Naive thymus-derived CD4-positive, alpha-beta T cell (primary cell): ENCODE results near the gene TIAM1. TPM values are rescaled to one million over a fixed set of nuclear protein-coding genes. Genes with fewer than 3 reads are reported as not detected.
A peak's percentile ranks its signal among the peaks of the same experiment; 100 is the strongest.

Experiments
- ATAC-seq: fragments of 150-1000 bp; cut with Tn5 transposase; 2 replicates; pipeline ENCODE4 v1.10.0; 2021; ENCODE audit warnings: mild to moderate bottlenecking, moderate library complexity
- CTCF ChIA-PET: fragments of 350-600 bp; sonication (Branson Sonifier 250); formaldehyde crosslinking; loops from one replicate; lab custom pipeline; 2021; ENCODE audit warnings: antibody characterized with exemption; lab: Charles Lee
- POLR2A ChIA-PET: fragments of 350-600 bp; sonication (Branson Sonifier 250); formaldehyde crosslinking; loops from one replicate; lab custom pipeline; 2021; ENCODE audit warnings: antibody characterized with exemption, inconsistent platforms; lab: Charles Lee
- DNase-seq, 9 donors: peaks; one replicate each; pipeline versions ENCODE4 v3.0.0 to v3.0.0-alpha.2; 2020 to 2022; ENCODE audit warnings: mixed read lengths in 1 of 9
- H3K27ac ChIP-seq: one replicate; pipeline ENCODE4 v1.7.0; 2013; ENCODE audit warnings: mild to moderate bottlenecking, low read depth, low read length, moderate library complexity
- H3K27me3 ChIP-seq, 2 donors: one replicate each; pipeline ENCODE4 v1.7.0; 2013; ENCODE audit warnings: low read length in 2 of 2, mild to moderate bottlenecking in 2 of 2, moderate library complexity in 2 of 2; ENCODE audit not compliant: control insufficient read depth in 2 of 2, insufficient read depth in 2 of 2
- H3K36me3 ChIP-seq, 3 experiments: 1 replicate in 2 of 3; 2 replicates in 1 of 3; pipeline ENCODE4 v1.7.0; 2013; ENCODE audit warnings: low read length in 3 of 3, mild to moderate bottlenecking in 3 of 3, moderate library complexity in 1 of 3; ENCODE audit not compliant: insufficient read depth in 3 of 3, control insufficient read depth in 2 of 3
- H3K4me1 ChIP-seq, 2 donors: one replicate each; pipeline ENCODE4 v1.7.0; 2013; ENCODE audit warnings: low read length in 2 of 2, mild to moderate bottlenecking in 2 of 2, moderate library complexity in 1 of 2; ENCODE audit not compliant: control insufficient read depth in 2 of 2, insufficient read depth in 2 of 2
- H3K4me3 ChIP-seq: 2 replicates; pipeline ENCODE4 v1.7.0; 2013; ENCODE audit warnings: mild to moderate bottlenecking, low read length
- H3K9me3 ChIP-seq, 3 experiments: 1 replicate in 2 of 3; 2 replicates in 1 of 3; pipeline ENCODE4 v1.7.0; 2013; ENCODE audit warnings: low read length in 3 of 3; ENCODE audit not compliant: control insufficient read depth in 2 of 3
- H3K27ac Mint-ChIP-seq, 9 donors: one replicate each; pipeline ENCODE4 v1.8.0; 2020 to 2022; ENCODE audit warnings: mixed read lengths in 9 of 9, mild to moderate bottlenecking in 8 of 9, moderate library complexity in 5 of 9, inconsistent platforms in 2 of 9
- H3K27me3 Mint-ChIP-seq, 5 donors: one replicate each; pipeline ENCODE4 v1.8.0; 2021 to 2022; ENCODE audit warnings: mixed read lengths in 5 of 5, mild to moderate bottlenecking in 1 of 5
- H3K36me3 Mint-ChIP-seq, 5 donors: one replicate each; pipeline ENCODE4 v1.8.0; 2020 to 2022; ENCODE audit warnings: mixed read lengths in 5 of 5, mild to moderate bottlenecking in 3 of 5, inconsistent platforms in 1 of 5
- H3K4me1 Mint-ChIP-seq, 7 donors: one replicate each; pipeline ENCODE4 v1.8.0; 2020 to 2022; ENCODE audit warnings: mixed read lengths in 7 of 7, mild to moderate bottlenecking in 3 of 7, inconsistent platforms in 1 of 7
- H3K4me3 Mint-ChIP-seq, 10 donors: one replicate each; pipeline ENCODE4 v1.8.0; 2020 to 2022; ENCODE audit warnings: mild to moderate bottlenecking in 10 of 10, mixed read lengths in 10 of 10, moderate library complexity in 6 of 10, inconsistent platforms in 2 of 10
- H3K9me3 Mint-ChIP-seq, 11 donors: one replicate each; pipeline ENCODE4 v1.8.0; 2020 to 2022; ENCODE audit warnings: mixed read lengths in 11 of 11, mild to moderate bottlenecking in 4 of 11, inconsistent platforms in 1 of 11, moderate library complexity in 1 of 11
- intact Hi-C, 2 donors: fragments of 100-400 bp; cut with micrococcal nuclease; formaldehyde crosslinking; loops; one replicate each; pipeline ENCODE4 v1.15.1; 2023
- polyA plus RNA-seq, 2 donors: library from polyadenylated mRNA; unstranded; fragments of 300-500 nt; fragmentation: Illumina TruSeq; gene quantifications; one replicate each; pipeline ENCODE4 v1.2.3, GENCODE V29; 2021
- total RNA-seq, 6 experiments: library from RNA in 5 of 6; stranded (reverse) in 5 of 6; gene quantifications; 1 replicate in 5 of 6; 2 replicates in 1 of 6; pipeline ENCODE4 v1.2.3 and lab custom pipeline; 2021 to 2026

Gene TIAM1
- total and polyA plus RNA-seq, 7 experiments from 2014 or later = 24.8 to 103 (median 73.9) TPM

GRCh38 chr21:31087639-31088473 lies 256.2 kb downstream of the TIAM1 start:
- peak overlapping the region in 6 of 10 donors; percentile 10 to 60 (median 44) for H3K4me3 Mint-ChIP-seq
- peaks cover 0 to 2% (median 0%) of the 10 kb centered on the region in 11 donors for H3K9me3 Mint-ChIP-seq
- no peaks in the 10 kb centered on the region for H3K27me3 ChIP-seq
- CTCF ChIA-PET = interaction anchor here (0.8 to 0.9 kb wide), 2 partner anchors 10 to 1043 kb away, joined by 4 read pairs; no protein-coding TSS in a partner anchor
- no peak overlapping the region for H3K4me3 ChIP-seq
- H3K4me1 ChIP-seq = no peaks in the 10 kb centered on the region
- H3K36me3 ChIP-seq = no peaks in the 10 kb centered on the region
- H3K36me3 Mint-ChIP-seq = no peaks in the 10 kb centered on the region
- no peak overlapping the region for H3K27ac ChIP-seq
- intact Hi-C loops = loop anchor here (2.0 to 5.0 kb wide), 3 partner anchors 583 to 1996 kb away; no protein-coding TSS in a partner anchor
- H3K9me3 ChIP-seq = no peaks in the 10 kb centered on the region
- no peak for DNase-seq
- ATAC-seq = no peak
- peaks cover 0 to 36% (median 4%) of the 10 kb centered on the region in 5 donors for H3K27me3 Mint-ChIP-seq
- POLR2A ChIA-PET = no interaction called here
- H3K4me1 Mint-ChIP-seq = peaks cover 0 to 17% (median 9%) of the 10 kb centered on the region in 7 donors
- peak overlapping the region in 1 of 9 donors; percentile 39 for H3K27ac Mint-ChIP-seq

GRCh38 chr21:31084689-31085088 lies 259.4 kb downstream of the TIAM1 start:
- peaks cover 0 to 17% (median 8%) of the 10 kb centered on the region in 7 donors for H3K4me1 Mint-ChIP-seq
- no peak overlapping the region for H3K4me3 Mint-ChIP-seq
- intact Hi-C loops = loop anchor here in 1 of 2 donors (5.0 kb wide), 1 partner anchor 1992 kb away; no protein-coding TSS in a partner anchor
- H3K27ac Mint-ChIP-seq = no peak overlapping the region
- no peaks in the 10 kb centered on the region for H3K27me3 ChIP-seq
- H3K9me3 Mint-ChIP-seq = peaks cover 0 to 2% (median 0%) of the 10 kb centered on the region in 11 donors
- POLR2A ChIA-PET = no interaction called here
- H3K27ac ChIP-seq = no peak overlapping the region
- H3K4me3 ChIP-seq = no peak overlapping the region
- no peaks in the 10 kb centered on the region for H3K9me3 ChIP-seq
- H3K27me3 Mint-ChIP-seq = peaks cover 0 to 17% (median 0%) of the 10 kb centered on the region in 5 donors
- no peaks in the 10 kb centered on the region for H3K36me3 Mint-ChIP-seq
- H3K4me1 ChIP-seq = no peaks in the 10 kb centered on the region
- DNase-seq (no peak), ATAC-seq (no peak)
- CTCF ChIA-PET = interaction anchor here (1.2 kb wide), 1 partner anchor 1040 kb away, joined by 3 read pairs; no protein-coding TSS in a partner anchor
- no peaks in the 10 kb centered on the region for H3K36me3 ChIP-seq

DNA sequence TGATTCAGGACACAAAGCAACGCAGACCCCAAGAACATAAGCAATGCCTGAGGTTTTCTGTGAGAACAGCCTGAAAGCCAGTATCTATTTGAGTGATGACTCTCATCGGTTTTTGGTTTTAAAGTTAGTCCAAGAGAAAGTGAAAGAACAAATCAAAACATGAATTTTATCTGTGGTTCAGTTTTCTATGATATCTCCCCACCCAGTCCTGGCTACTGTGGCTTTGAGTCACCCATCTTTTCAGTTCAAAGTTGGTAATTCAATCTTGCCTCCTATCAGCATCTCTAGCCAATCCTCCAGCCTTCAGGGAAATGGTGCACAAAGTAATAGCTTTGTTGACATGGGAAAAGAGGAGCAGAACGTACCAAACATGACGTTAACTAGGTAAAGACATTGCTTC lies 265.3 kb downstream of the TIAM1 start:
- Histone ChIP-seq H3K27ac (no peak overlapping the region), H3K9me3 (no peaks in the 10 kb centered on the region), H3K36me3 (no peaks in the 10 kb centered on the region), H3K4me3 (no peak overlapping the region), H3K4me1 (no peaks in the 10 kb centered on the region), H3K27me3 (no peaks in the 10 kb centered on the region)
- Mint-ChIP-seq H3K4me1 (peaks cover 0 to 10% (median 0%) of the 10 kb centered on the region in 7 donors), H3K9me3 (no peaks in the 10 kb centered on the region), H3K27me3 (peaks cover 0 to 10% (median 4%) of the 10 kb centered on the region in 5 donors), H3K4me3 (no peak overlapping the region), H3K27ac (no peak overlapping the region), H3K36me3 (no peaks in the 10 kb centered on the region)
- intact Hi-C loops = no loop called here
- ChIA-PET POLR2A (no interaction called here), CTCF (interaction anchor here (0.6 to 0.7 kb wide), 2 partner anchors 737 to 741 kb away, joined by 3 read pairs; partner anchors contain the start of gene KRTAP27-1)
- DNase-seq (no peak), ATAC-seq (no peak)

- no peak overlapping the region for H3K4me3 Mint-ChIP-seq
- H3K4me1 Mint-ChIP-seq = peaks cover 0 to 10% (median 0%) of the 10 kb centered on the region in 7 donors
- Histone ChIP-seq H3K4me3 (no peak overlapping the region), H3K36me3 (no peaks in the 10 kb centered on the region), H3K27me3 (no peaks in the 10 kb centered on the region), H3K4me1 (no peaks in the 10 kb centered on the region), H3K9me3 (no peaks in the 10 kb centered on the region), H3K27ac (no peak overlapping the region)
- CTCF ChIA-PET = no interaction called here
- no peak overlapping the region for H3K27ac Mint-ChIP-seq
- intact Hi-C loops = no loop called here
- no peaks in the 10 kb centered on the region for H3K9me3 Mint-ChIP-seq
- H3K36me3 Mint-ChIP-seq = no peaks in the 10 kb centered on the region
- peaks cover 0 to 14% (median 4%) of the 10 kb centered on the region in 5 donors for H3K27me3 Mint-ChIP-seq
- POLR2A ChIA-PET = no interaction called here
- ATAC-seq = no peak
- no peak for DNase-seq
Measured at GRCh38 chr21:31078216-31078615, 265.8 kb downstream of the TIAM1 start.

GRCh38 chr21:31075848-31076247 lies 268.2 kb downstream of the TIAM1 start:
- Mint-ChIP-seq H3K36me3 (no peaks in the 10 kb centered on the region), H3K4me3 (no peak overlapping the region), H3K27me3 (peaks cover 0 to 23% (median 9%) of the 10 kb centered on the region in 5 donors), H3K9me3 (no peaks in the 10 kb centered on the region), H3K27ac (no peak overlapping the region), H3K4me1 (peaks cover 0 to 11% (median 0%) of the 10 kb centered on the region in 7 donors)
- H3K9me3 ChIP-seq = no peaks in the 10 kb centered on the region
- H3K36me3 ChIP-seq = no peaks in the 10 kb centered on the region
- CTCF ChIA-PET = interaction anchor here (1.3 kb wide), 1 partner anchor 10 kb away, joined by 5 read pairs; no protein-coding TSS in a partner anchor
- no peak for ATAC-seq
- no peak overlapping the region for H3K4me3 ChIP-seq
- POLR2A ChIA-PET = interaction anchor here (0.6 kb wide), 1 partner anchor 236 kb away, joined by 3 read pairs; no protein-coding TSS in a partner anchor
- no peaks in the 10 kb centered on the region for H3K4me1 ChIP-seq
- H3K27me3 ChIP-seq = no peaks in the 10 kb centered on the region
- intact Hi-C loops = no loop called here
- no peak for DNase-seq
- H3K27ac ChIP-seq = no peak overlapping the region

DNA sequence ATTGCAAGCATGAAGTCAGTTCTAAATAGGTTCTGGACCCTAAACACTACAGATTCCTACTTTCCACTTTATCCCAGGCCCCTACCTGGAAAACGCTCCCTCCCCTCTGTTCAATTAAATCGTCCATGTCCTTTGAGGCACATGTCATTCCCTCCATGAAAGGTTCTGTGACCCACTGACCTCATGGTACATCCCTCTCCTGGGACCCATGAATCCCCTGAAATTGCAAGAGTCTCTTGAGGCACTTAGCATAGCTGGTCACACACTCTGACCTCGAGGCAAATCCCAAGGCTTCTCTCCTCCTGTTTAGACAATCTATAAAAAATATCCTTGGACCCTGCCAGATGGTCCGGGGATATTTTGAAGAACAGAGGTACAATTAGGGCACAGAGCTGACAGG lies 271.5 kb downstream of the TIAM1 start:
- H3K27ac ChIP-seq = no peak overlapping the region
- H3K9me3 ChIP-seq = no peaks in the 10 kb centered on the region
- peaks cover 0 to 27% (median 13%) of the 10 kb centered on the region in 5 donors for H3K27me3 Mint-ChIP-seq
- POLR2A ChIA-PET = no interaction called here
- CTCF ChIA-PET = no interaction called here
- H3K27me3 ChIP-seq = no peaks in the 10 kb centered on the region
- no peak overlapping the region for H3K4me3 Mint-ChIP-seq
- H3K9me3 Mint-ChIP-seq = no peaks in the 10 kb centered on the region
- peaks cover 0 to 2% (median 0%) of the 10 kb centered on the region in 7 donors for H3K4me1 Mint-ChIP-seq
- no peaks in the 10 kb centered on the region for H3K4me1 ChIP-seq
- H3K4me3 ChIP-seq = no peak overlapping the region
- DNase-seq (no peak), ATAC-seq (no peak)
- H3K27ac Mint-ChIP-seq = no peak overlapping the region
- no peaks in the 10 kb centered on the region for H3K36me3 ChIP-seq
- intact Hi-C loops = no loop called here
- no peaks in the 10 kb centered on the region for H3K36me3 Mint-ChIP-seq
